ENCODE results near the gene RFTN1.

DNA sequence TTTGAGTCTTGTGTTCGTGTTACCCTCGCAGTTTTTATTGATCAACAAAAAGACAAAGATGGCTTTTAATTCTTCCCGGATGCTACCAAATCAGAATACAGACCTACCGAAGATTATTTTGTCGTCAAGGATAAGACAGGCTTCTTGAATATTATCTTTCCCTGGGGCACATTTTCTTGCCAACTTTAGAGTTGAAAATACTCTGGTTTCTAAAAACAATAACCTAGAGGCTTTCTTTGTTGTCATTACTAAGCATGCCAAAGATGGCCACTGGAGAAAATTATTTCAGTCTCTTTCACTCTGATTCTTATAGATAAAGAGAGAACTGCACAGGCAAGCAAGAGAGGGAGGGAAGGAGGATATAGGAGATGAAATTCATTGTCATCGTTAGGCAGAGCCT, 214.6 kb downstream of the RFTN1 start:
- TF ChIP-seq, protein P1, sequence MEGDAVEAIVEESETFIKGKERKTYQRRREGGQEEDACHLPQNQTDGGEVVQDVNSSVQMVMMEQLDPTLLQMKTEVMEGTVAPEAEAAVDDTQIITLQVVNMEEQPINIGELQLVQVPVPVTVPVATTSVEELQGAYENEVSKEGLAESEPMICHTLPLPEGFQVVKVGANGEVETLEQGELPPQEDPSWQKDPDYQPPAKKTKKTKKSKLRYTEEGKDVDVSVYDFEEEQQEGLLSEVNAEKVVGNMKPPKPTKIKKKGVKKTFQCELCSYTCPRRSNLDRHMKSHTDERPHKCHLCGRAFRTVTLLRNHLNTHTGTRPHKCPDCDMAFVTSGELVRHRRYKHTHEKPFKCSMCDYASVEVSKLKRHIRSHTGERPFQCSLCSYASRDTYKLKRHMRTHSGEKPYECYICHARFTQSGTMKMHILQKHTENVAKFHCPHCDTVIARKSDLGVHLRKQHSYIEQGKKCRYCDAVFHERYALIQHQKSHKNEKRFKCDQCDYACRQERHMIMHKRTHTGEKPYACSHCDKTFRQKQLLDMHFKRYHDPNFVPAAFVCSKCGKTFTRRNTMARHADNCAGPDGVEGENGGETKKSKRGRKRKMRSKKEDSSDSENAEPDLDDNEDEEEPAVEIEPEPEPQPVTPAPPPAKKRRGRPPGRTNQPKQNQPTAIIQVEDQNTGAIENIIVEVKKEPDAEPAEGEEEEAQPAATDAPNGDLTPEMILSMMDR (IDR thresholded peaks at IDR 0.05): no peak
- TF ChIP-seq POLR2A (IDR thresholded peaks at IDR 0.05): no peak

All from tibial nerve (tissue), 3 donors.